Left renal cortex interstitium (tissue), 4 donors: ENCODE results near the gene BDH1. TPM values are rescaled to one million over a fixed set of nuclear protein-coding genes. Genes with fewer than 3 reads are reported as not detected.
"Not testable (repeated sequence)": the region's sequence is repeated elsewhere in the genome, so short reads cannot be mapped to it uniquely, and the experiment has no call there.

Experiments used
- DNase-seq, 4 donors: peaks; one replicate each; pipeline ENCODE4 v3.0.0-alpha.2; 2013; ENCODE audit warnings: low read depth in 4 of 4, low spot score in 2 of 4, missing footprints in 1 of 4
- polyA plus RNA-seq, 4 donors: library from polyadenylated mRNA; unstranded; fragments of 120-200 nt; gene quantifications; one replicate each; pipeline ENCODE4 v1.2.1, GENCODE V29; 2013; ENCODE audit not compliant: insufficient read length in 4 of 4

The BDH1 gene
- 10 to 100 TPM; 37.7 to 50.9 (median 45.9) TPM for polyA plus RNA-seq

GRCh38 chr3:197555281-197556261 is at the start of gene BDH1:
Gene BDH1 (minus strand): TSS chr3:197555968. CDS start chr3:197546443, 9,525 bp downstream.
- DNase-seq, result peak in 1 of 4 donors; percentile 76

GRCh38 chr3:197603317-197603933 is 47.7 kb upstream of the BDH1 start:
- DNase-seq, result no peak

GRCh38 chr3:197602351-197602750 is 46.6 kb upstream of the BDH1 start:
- DNase-seq, result not testable (repeated sequence)

- DNase-seq, result not testable (repeated sequence)
Measured at GRCh38 chr3:197601566-197601840, 45.7 kb upstream of the BDH1 start.

GRCh38 chr3:197600796-197601565 is 45.2 kb upstream of the BDH1 start:
- no peak for DNase-seq

- peak; percentile 54 to 65 (median 62) for DNase-seq
Measured at GRCh38 chr3:197599089-197599765, 43.5 kb upstream of the BDH1 start.

GRCh38 chr3:197598404-197598980 is 42.7 kb upstream of the BDH1 start:
- no peak for DNase-seq

- DNase-seq, result no peak
Measured at GRCh38 chr3:197597335-197597734, 41.6 kb upstream of the BDH1 start.

- no peak for DNase-seq
Measured at GRCh38 chr3:197595470-197596185, 39.9 kb upstream of the BDH1 start.

- DNase-seq, result no peak
Measured at GRCh38 chr3:197593046-197593380, 37.2 kb upstream of the BDH1 start.

GRCh38 chr3:197592361-197593045 is 36.7 kb upstream of the BDH1 start:
- no peak for DNase-seq

GRCh38 chr3:197591816-197592215 is 36.0 kb upstream of the BDH1 start:
- no peak for DNase-seq

- DNase-seq, result no peak
Measured at GRCh38 chr3:197590313-197590962, 34.7 kb upstream of the BDH1 start.

- DNase-seq, result no peak
Measured at GRCh38 chr3:197589545-197589944, 33.8 kb upstream of the BDH1 start.

- DNase-seq, result not testable (repeated sequence)
Measured at GRCh38 chr3:197586768-197587167, 31.0 kb upstream of the BDH1 start.

- no peak for DNase-seq
Measured at GRCh38 chr3:197586181-197586580, 30.4 kb upstream of the BDH1 start.

- no peak for DNase-seq
Measured at GRCh38 chr3:197584733-197585132, 29.0 kb upstream of the BDH1 start.

GRCh38 chr3:197583371-197583770 is 27.6 kb upstream of the BDH1 start:
- no peak for DNase-seq

- no peak for DNase-seq
Measured at GRCh38 chr3:197580253-197580691, 24.5 kb upstream of the BDH1 start.
